ENCODE results near the gene UPK3BL2.
"Not testable (repeated sequence)": the region's sequence is repeated elsewhere in the genome, so short reads cannot be mapped to it uniquely, and the experiment has no call there.

DNA sequence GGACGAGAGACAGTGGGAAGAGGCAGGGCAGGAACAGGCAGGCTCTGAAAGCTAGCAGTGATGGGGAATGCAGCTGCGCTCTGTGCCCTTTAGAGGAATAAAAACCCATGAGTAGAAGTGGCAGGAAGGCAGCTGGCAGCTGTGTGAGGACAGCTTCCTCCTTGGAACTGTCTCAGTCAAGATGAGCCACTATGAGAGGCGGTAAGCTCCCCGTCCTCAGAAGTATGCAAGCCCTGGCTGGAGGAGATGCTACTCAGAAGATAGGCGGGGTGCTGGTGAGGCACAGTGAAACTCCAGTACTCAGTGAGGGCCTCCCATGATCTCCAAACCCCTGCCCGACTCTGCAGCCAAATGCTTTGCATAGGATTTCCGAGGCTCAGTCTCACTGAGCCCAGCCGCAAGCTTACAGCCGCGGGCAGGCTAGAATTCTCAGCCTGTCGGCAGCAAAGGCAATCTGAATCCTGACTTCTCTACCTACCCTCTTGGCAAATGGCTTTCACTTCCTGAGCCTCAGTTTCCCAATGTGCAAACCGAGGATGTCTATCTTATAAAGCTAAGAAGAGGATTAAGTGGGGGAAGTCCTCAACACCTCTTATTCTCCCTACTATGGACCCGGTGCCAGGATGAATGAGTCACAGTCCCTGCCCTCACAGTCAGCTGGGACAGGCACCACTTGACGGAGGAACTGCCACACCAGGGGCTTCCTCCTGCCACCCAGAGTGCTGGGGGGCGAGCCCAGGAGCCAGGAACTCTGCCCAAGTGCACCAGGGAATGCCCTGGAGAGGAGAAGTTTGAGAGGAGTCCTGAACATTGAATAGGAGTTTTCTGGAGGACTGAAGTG lies 28.4 kb downstream of the UPK3BL2 start:
- TF ChIP-seq, protein P1, sequence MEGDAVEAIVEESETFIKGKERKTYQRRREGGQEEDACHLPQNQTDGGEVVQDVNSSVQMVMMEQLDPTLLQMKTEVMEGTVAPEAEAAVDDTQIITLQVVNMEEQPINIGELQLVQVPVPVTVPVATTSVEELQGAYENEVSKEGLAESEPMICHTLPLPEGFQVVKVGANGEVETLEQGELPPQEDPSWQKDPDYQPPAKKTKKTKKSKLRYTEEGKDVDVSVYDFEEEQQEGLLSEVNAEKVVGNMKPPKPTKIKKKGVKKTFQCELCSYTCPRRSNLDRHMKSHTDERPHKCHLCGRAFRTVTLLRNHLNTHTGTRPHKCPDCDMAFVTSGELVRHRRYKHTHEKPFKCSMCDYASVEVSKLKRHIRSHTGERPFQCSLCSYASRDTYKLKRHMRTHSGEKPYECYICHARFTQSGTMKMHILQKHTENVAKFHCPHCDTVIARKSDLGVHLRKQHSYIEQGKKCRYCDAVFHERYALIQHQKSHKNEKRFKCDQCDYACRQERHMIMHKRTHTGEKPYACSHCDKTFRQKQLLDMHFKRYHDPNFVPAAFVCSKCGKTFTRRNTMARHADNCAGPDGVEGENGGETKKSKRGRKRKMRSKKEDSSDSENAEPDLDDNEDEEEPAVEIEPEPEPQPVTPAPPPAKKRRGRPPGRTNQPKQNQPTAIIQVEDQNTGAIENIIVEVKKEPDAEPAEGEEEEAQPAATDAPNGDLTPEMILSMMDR (conservative IDR thresholded peaks at IDR 0.05; ENCODE audit: low read length) = not testable (repeated sequence)
- TF ChIP-seq EZH2phosphoT487 (IDR thresholded peaks at IDR 0.05; ENCODE audit: borderline replicate concordance, low read depth, low read length) = not testable (repeated sequence)

Data from OCI-LY7 (cell line).